ENCODE data around the gene MCCC1. TPM values are rescaled to one million over a fixed set of nuclear protein-coding genes. Genes with fewer than 3 reads are reported as not detected.

The MCCC1 gene
- total and polyA plus RNA-seq, 2 of the 13 experiments (the other 11 are each of a cell fraction or from before 2014, with no cell fraction given) = 11.7 to 30.1 TPM

GRCh38 chr3:183099026-183099837, at the start of gene MCCC1 (continued):
- TF ChIP-seq ZBTB2 (CRISPR knock-in tag; IDR thresholded peaks at IDR 0.05; ENCODE audit: low read depth) = peak; percentile 64; the same call in 1 of the 2 replicates
- peak; percentile 49; the same call in 1 of the 2 replicates for TF ChIP-seq ZNF784 (CRISPR knock-in tag; IDR thresholded peaks at IDR 0.05; ENCODE audit: borderline replicate concordance)
- no peak for TF ChIP-seq ZNF850 (CRISPR knock-in tag; conservative IDR thresholded peaks at IDR 0.05)
- TF ChIP-seq AGO2 (optimal IDR thresholded peaks at IDR 0.05; ENCODE audit: low read depth, low read length) = peak; percentile 37
- no peak for TF ChIP-seq PLSCR1 (CRISPR knock-in tag; IDR thresholded peaks at IDR 0.05; ENCODE audit: borderline replicate concordance)
- TF ChIP-seq PCBP1 (IDR thresholded peaks at IDR 0.05; ENCODE audit: borderline replicate concordance, low read depth, low read length) = 0 out of 2 replicates have a peak, but pooled peaks have one; percentile 38
- peak; percentile 80; the same call in 1 of the 2 replicates for TF ChIP-seq ZNF350 (CRISPR knock-in tag; IDR thresholded peaks at IDR 0.05; ENCODE audit: borderline replicate concordance, low read depth)
- no peak for TF ChIP-seq ZNF17 (CRISPR knock-in tag; IDR thresholded peaks at IDR 0.05)
- TF ChIP-seq, protein P1, sequence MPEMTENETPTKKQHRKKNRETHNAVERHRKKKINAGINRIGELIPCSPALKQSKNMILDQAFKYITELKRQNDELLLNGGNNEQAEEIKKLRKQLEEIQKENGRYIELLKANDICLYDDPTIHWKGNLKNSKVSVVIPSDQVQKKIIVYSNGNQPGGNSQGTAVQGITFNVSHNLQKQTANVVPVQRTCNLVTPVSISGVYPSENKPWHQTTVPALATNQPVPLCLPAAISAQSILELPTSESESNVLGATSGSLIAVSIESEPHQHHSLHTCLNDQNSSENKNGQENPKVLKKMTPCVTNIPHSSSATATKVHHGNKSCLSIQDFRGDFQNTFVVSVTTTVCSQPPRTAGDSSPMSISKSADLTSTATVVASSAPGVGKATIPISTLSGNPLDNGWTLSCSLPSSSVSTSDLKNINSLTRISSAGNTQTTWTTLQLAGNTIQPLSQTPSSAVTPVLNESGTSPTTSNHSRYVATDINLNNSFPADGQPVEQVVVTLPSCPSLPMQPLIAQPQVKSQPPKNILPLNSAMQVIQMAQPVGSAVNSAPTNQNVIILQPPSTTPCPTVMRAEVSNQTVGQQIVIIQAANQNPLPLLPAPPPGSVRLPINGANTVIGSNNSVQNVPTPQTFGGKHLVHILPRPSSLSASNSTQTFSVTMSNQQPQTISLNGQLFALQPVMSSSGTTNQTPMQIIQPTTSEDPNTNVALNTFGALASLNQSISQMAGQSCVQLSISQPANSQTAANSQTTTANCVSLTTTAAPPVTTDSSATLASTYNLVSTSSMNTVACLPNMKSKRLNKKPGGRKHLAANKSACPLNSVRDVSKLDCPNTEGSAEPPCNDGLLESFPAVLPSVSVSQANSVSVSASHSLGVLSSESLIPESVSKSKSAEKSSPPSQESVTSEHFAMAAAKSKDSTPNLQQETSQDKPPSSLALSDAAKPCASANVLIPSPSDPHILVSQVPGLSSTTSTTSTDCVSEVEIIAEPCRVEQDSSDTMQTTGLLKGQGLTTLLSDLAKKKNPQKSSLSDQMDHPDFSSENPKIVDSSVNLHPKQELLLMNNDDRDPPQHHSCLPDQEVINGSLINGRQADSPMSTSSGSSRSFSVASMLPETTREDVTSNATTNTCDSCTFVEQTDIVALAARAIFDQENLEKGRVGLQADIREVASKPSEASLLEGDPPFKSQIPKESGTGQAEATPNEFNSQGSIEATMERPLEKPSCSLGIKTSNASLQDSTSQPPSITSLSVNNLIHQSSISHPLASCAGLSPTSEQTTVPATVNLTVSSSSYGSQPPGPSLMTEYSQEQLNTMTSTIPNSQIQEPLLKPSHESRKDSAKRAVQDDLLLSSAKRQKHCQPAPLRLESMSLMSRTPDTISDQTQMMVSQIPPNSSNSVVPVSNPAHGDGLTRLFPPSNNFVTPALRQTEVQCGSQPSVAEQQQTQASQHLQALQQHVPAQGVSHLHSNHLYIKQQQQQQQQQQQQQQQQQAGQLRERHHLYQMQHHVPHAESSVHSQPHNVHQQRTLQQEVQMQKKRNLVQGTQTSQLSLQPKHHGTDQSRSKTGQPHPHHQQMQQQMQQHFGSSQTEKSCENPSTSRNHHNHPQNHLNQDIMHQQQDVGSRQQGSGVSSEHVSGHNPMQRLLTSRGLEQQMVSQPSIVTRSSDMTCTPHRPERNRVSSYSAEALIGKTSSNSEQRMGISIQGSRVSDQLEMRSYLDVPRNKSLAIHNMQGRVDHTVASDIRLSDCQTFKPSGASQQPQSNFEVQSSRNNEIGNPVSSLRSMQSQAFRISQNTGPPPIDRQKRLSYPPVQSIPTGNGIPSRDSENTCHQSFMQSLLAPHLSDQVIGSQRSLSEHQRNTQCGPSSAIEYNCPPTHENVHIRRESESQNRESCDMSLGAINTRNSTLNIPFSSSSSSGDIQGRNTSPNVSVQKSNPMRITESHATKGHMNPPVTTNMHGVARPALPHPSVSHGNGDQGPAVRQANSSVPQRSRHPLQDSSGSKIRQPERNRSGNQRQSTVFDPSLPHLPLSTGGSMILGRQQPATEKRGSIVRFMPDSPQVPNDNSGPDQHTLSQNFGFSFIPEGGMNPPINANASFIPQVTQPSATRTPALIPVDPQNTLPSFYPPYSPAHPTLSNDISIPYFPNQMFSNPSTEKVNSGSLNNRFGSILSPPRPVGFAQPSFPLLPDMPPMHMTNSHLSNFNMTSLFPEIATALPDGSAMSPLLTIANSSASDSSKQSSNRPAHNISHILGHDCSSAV (CRISPR knock-in tag; IDR thresholded peaks at IDR 0.05; ENCODE audit: borderline replicate concordance) = no peak
- TF ChIP-seq ARNT (IDR thresholded peaks at IDR 0.05) = no peak
- TF ChIP-seq ZNF766 (CRISPR knock-in tag; IDR thresholded peaks at IDR 0.05; ENCODE audit: borderline replicate concordance) = peak; percentile 24; the same call in 1 of the 2 replicates
- no peak for TF ChIP-seq CC2D1A (CRISPR knock-in tag; IDR thresholded peaks at IDR 0.05)
- peak; percentile 35; the same call in 1 of the 2 replicates for TF ChIP-seq ZNF317 (CRISPR knock-in tag; IDR thresholded peaks at IDR 0.05)
- peak; percentile 89 for TF ChIP-seq BORCS8-MEF2B (CRISPR knock-in tag; IDR thresholded peaks at IDR 0.05)
- no peak for TF ChIP-seq FOXK2 (IDR thresholded peaks at IDR 0.05)
- TF ChIP-seq TAF1 (CRISPR knock-in tag; IDR thresholded peaks at IDR 0.05) = peak; percentile 90
- peak; percentile 74; the same call in 1 of the 2 replicates for TF ChIP-seq ZC3H13 (CRISPR knock-in tag; IDR thresholded peaks at IDR 0.05)

Data from HepG2 (cell line).